ENCODE measurements around the gene CACNA2D3. TPM values are rescaled to one million over a fixed set of nuclear protein-coding genes. Genes with fewer than 3 reads are reported as not detected.

The CACNA2D3 gene
- total and polyA plus RNA-seq, 4 donors: 0.38 to 2.5 (median 1.1) TPM

DNA sequence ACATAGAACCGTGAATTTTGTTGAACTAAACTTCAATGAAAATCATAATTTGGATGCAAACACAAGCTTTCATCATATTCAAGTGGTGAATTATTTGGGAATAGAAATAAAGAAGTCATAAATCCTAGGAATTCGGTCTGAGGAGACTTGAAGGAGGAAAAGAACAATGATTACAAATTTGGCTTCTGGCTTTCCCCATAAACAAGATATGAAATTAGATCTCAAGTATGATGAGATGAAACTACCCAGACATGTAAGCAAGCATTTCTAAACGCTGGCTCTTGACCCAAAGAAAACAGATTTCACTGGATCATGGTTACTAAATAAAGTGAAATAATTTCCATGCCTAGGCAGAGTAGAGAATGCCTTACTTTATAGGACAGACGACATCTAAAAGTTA, 952.4 kb downstream of the CACNA2D3 start:
- H3K27ac ChIP-seq (ENCODE audit: low read depth in 1 of 2, low read length in 1 of 2): no peak overlapping the region
- H3K4me1 ChIP-seq (ENCODE audit: control insufficient read depth in 5 of 5, insufficient read depth in 5 of 5, low read length in 5 of 5): peaks cover 0 to 21% (median 0%) of the 10 kb centered on the region in 5 donors
- WGBS, 2 donors: 64 to 65% methylated on average over 4 of the region's 4 CpGs
- no peak overlapping the region for H3K4me3 ChIP-seq
- no peaks in the 10 kb centered on the region for H3K9me3 ChIP-seq (ENCODE audit: control insufficient read depth in 4 of 4, insufficient read depth in 3 of 4, low read length in 3 of 4)
- TF ChIP-seq, protein P1, sequence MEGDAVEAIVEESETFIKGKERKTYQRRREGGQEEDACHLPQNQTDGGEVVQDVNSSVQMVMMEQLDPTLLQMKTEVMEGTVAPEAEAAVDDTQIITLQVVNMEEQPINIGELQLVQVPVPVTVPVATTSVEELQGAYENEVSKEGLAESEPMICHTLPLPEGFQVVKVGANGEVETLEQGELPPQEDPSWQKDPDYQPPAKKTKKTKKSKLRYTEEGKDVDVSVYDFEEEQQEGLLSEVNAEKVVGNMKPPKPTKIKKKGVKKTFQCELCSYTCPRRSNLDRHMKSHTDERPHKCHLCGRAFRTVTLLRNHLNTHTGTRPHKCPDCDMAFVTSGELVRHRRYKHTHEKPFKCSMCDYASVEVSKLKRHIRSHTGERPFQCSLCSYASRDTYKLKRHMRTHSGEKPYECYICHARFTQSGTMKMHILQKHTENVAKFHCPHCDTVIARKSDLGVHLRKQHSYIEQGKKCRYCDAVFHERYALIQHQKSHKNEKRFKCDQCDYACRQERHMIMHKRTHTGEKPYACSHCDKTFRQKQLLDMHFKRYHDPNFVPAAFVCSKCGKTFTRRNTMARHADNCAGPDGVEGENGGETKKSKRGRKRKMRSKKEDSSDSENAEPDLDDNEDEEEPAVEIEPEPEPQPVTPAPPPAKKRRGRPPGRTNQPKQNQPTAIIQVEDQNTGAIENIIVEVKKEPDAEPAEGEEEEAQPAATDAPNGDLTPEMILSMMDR (IDR thresholded peaks at IDR 0.05; ENCODE audit: control extremely low read depth, extremely low read depth): no peak
- no peaks in the 10 kb centered on the region for H3K36me3 ChIP-seq (ENCODE audit: control insufficient read depth in 4 of 4, insufficient read depth in 4 of 4, low read length in 4 of 4)
- ATAC-seq (ENCODE audit: insufficient read depth, low FRiP score): no peak
- no peaks in the 10 kb centered on the region for H3K27me3 ChIP-seq (ENCODE audit: control insufficient read depth in 3 of 3, insufficient read depth in 3 of 3, low read length in 2 of 3)
- peak in 2 of 3 donors; percentile 64 to 73 for DNase-seq
- no peak overlapping the region for H3K9ac ChIP-seq (ENCODE audit: insufficient read depth in 1 of 2, low read length in 2 of 2)

DNA sequence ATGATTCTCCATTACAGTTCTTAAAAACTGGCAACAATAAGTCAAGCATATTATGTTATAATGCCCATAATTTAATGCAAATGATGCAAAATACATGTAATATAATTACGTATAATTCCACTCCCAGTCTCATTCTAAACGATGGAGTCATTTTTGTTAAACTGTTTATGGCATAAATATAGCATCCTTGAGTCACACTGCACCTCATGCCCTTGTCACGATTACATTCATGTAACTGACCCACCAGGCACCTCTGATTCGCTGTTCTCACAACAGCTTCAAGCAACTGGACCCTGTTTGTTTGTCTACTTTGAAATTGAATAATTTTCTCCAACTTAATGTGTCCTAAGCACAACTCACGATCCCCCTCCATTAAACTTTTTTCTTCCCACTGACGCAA, 953.5 kb downstream of the CACNA2D3 start:
- no peak for DNase-seq
- H3K9ac ChIP-seq (ENCODE audit: insufficient read depth in 1 of 2, low read length in 2 of 2): no peak overlapping the region
- no peaks in the 10 kb centered on the region for H3K36me3 ChIP-seq (ENCODE audit: control insufficient read depth in 4 of 4, insufficient read depth in 4 of 4, low read length in 4 of 4)
- no peaks in the 10 kb centered on the region for H3K9me3 ChIP-seq (ENCODE audit: control insufficient read depth in 4 of 4, insufficient read depth in 3 of 4, low read length in 3 of 4)
- TF ChIP-seq, protein P1 (IDR thresholded peaks at IDR 0.05; ENCODE audit: control extremely low read depth, extremely low read depth): no peak
- WGBS, 2 donors: 85 to 89% methylated on average over 6 of the region's 6 CpGs
- ATAC-seq (ENCODE audit: insufficient read depth, low FRiP score): no peak
- peaks cover 0 to 26% (median 0%) of the 10 kb centered on the region in 5 donors for H3K4me1 ChIP-seq (ENCODE audit: control insufficient read depth in 5 of 5, insufficient read depth in 5 of 5, low read length in 5 of 5)
- H3K27me3 ChIP-seq (ENCODE audit: control insufficient read depth in 3 of 3, insufficient read depth in 3 of 3, low read length in 2 of 3): no peaks in the 10 kb centered on the region
- no peak overlapping the region for H3K4me3 ChIP-seq
- H3K27ac ChIP-seq (ENCODE audit: low read depth in 1 of 2, low read length in 1 of 2): no peak overlapping the region

DNA sequence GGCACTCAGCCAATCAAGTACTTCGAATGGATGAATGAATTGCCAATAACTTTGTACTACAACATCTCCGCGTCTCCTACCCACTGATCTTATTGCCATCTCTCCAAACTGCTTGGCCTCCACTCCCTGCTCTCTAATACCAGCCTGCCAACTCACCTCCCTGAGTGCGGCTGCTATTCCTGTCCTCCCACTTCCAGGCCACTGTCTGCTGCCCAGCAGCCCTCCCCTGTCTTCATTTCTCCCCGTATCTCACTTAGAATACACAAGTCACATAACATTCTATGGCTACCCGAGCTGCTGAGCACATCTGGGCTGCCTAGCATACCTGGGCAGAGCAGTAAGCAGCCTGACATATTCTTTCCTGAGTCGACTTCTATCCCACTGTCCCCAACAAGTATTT, 955.4 kb downstream of the CACNA2D3 start:
- Histone ChIP-seq H3K9me3 (ENCODE audit: control insufficient read depth in 4 of 4, insufficient read depth in 3 of 4, low read length in 3 of 4) (no peaks in the 10 kb centered on the region), H3K27ac (ENCODE audit: low read depth in 1 of 2, low read length in 1 of 2) (no peak overlapping the region), H3K4me3 (no peak overlapping the region), H3K4me1 (ENCODE audit: control insufficient read depth in 5 of 5, insufficient read depth in 5 of 5, low read length in 5 of 5) (peaks cover 0 to 26% (median 0%) of the 10 kb centered on the region in 5 donors), H3K9ac (ENCODE audit: insufficient read depth in 1 of 2, low read length in 2 of 2) (no peak overlapping the region), H3K27me3 (ENCODE audit: control insufficient read depth in 3 of 3, insufficient read depth in 3 of 3, low read length in 2 of 3) (no peaks in the 10 kb centered on the region), H3K36me3 (ENCODE audit: control insufficient read depth in 4 of 4, insufficient read depth in 4 of 4, low read length in 4 of 4) (no peaks in the 10 kb centered on the region)
- 81 to 88% methylated on average over 7 of the region's 7 CpGs for WGBS, 2 donors
- ATAC-seq (ENCODE audit: insufficient read depth, low FRiP score) (no peak), DNase-seq (no peak)
- TF ChIP-seq, protein P1 (IDR thresholded peaks at IDR 0.05; ENCODE audit: control extremely low read depth, extremely low read depth): no peak

DNA sequence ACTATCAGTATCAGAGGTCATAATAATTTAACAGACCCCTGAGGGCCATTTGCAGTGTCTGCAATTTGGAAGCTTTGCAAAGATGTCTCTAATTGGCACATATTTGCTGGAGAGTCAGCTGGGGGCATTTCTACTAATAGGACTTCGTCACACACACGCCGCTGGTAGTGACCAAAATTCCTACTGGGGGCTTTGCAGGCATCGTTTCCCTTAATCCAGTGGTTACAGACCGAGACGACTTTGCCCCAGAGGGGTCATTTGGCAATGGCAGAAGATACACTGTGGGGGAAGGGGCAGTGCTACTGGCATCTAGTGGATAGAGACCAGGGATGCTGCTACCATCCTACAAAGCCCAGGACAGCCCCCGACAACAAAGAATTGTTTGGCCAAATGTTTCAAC, 956.5 kb downstream of the CACNA2D3 start:
- H3K27me3 ChIP-seq (ENCODE audit: control insufficient read depth in 3 of 3, insufficient read depth in 3 of 3, low read length in 2 of 3): no peaks in the 10 kb centered on the region
- no peak overlapping the region for H3K9ac ChIP-seq (ENCODE audit: insufficient read depth in 1 of 2, low read length in 2 of 2)
- no peaks in the 10 kb centered on the region for H3K36me3 ChIP-seq (ENCODE audit: control insufficient read depth in 4 of 4, insufficient read depth in 4 of 4, low read length in 4 of 4)
- H3K4me3 ChIP-seq: no peak overlapping the region
- ATAC-seq (ENCODE audit: insufficient read depth, low FRiP score): no peak
- H3K4me1 ChIP-seq (ENCODE audit: control insufficient read depth in 5 of 5, insufficient read depth in 5 of 5, low read length in 5 of 5): peaks cover 0 to 20% (median 0%) of the 10 kb centered on the region in 5 donors
- H3K27ac ChIP-seq (ENCODE audit: low read depth in 1 of 2, low read length in 1 of 2): no peak overlapping the region
- no peaks in the 10 kb centered on the region for H3K9me3 ChIP-seq (ENCODE audit: control insufficient read depth in 4 of 4, insufficient read depth in 3 of 4, low read length in 3 of 4)
- TF ChIP-seq, protein P1 (IDR thresholded peaks at IDR 0.05; ENCODE audit: control extremely low read depth, extremely low read depth): no peak
- 78 to 80% methylated on average over 7 of the region's 7 CpGs for WGBS, 2 donors
- no peak for DNase-seq
